Testis (tissue), 3 donors: ENCODE measurements around the gene UGT3A2. TPM values are rescaled to one million over a fixed set of nuclear protein-coding genes. Genes with fewer than 3 reads are reported as not detected.
"Not testable (repeated sequence)": the region's sequence is repeated elsewhere in the genome, so short reads cannot be mapped to it uniquely, and the experiment has no call there.

Source experiments
- DNase-seq: peaks from one replicate; pipeline ENCODE4 v3.0.0-alpha.2; 2019
- H3K27ac ChIP-seq, 2 donors: fragments of 200-600 bp; sonication (generic); one replicate each; pipeline ENCODE4 v1.5.1; 2019
- H3K27me3 ChIP-seq: fragments of 200-600 bp; sonication (generic); one replicate; pipeline ENCODE4 v1.5.1; 2019
- H3K36me3 ChIP-seq: fragments of 200-600 bp; sonication (generic); one replicate; pipeline ENCODE4 v1.5.1; 2017; ENCODE audit warnings: low read depth; ENCODE audit errors: missing control alignments
- H3K4me1 ChIP-seq: fragments of 200-600 bp; sonication (generic); one replicate; pipeline ENCODE4 v1.5.1; 2019
- H3K4me3 ChIP-seq, 2 donors: fragments of 200-600 bp; sonication (generic); one replicate each; pipeline ENCODE4 v1.5.1; 2017 to 2019
- H3K9me3 ChIP-seq: fragments of 200-600 bp; sonication (generic); one replicate; pipeline ENCODE4 v1.5.1; 2017
- CTCF ChIP-seq, 3 experiments: fragments of 450-650 bp in 2 of 3; fragments of 200-600 bp in 1 of 3; sonication (generic) in 1 of 3; IDR thresholded peaks; one replicate each; pipeline ENCODE4 v1.5.1; 2016 to 2019; ENCODE audit warnings: antibody characterized with exemption in 3 of 3, mild to moderate bottlenecking in 2 of 3, moderate library complexity in 1 of 3
- POLR2A ChIP-seq: fragments of 450-650 bp; IDR thresholded peaks from one replicate; pipeline ENCODE4 v1.6.1; 2017; ENCODE audit warnings: antibody characterized with exemption, mild to moderate bottlenecking, moderate library complexity
- WGBS, 2 donors: methylation state at CpG; one replicate each; pipeline ENCODE4 v1.1.5; 2018; 5-methylcytosine and 5-hydroxymethylcytosine counted together
- intact Hi-C: fragments of 100-400 bp; cut with DNase I; formaldehyde crosslinking; loops from one replicate; pipeline ENCODE4 v1.15.1; 2023; ENCODE audit warnings: low total_unique reads
- polyA plus RNA-seq: library from polyadenylated mRNA; stranded (reverse); fragments of 350-450 nt; fragmentation: Illumina TruSeq; extraction: RNeasy Lipid Tissue Mini Kit (QIAGEN cat#74804); gene quantifications from one replicate; pipeline ENCODE4 v1.2.3, GENCODE V29; 2014; ENCODE audit warnings: low read depth, low replicate concordance; ENCODE audit not compliant: insufficient read depth
- total RNA-seq, 2 donors: library from RNA; depleted of rRNA; stranded (reverse); fragments of >200 nt; gene quantifications; one replicate each; pipeline ENCODE4 v1.2.3, GENCODE V29; 2016

Gene UGT3A2
- total and polyA plus RNA-seq, 3 donors from 2014 or later = 6.9 to 14.9 (median 10.8) TPM

- intact Hi-C loops = no loop called here
- WGBS, 2 donors = 76 to 88% methylated on average over 7 to 8 of the region's 8 CpGs
- TF ChIP-seq POLR2A (no peak), CTCF (IDR thresholded peaks at IDR 0.05) (no peak)
- H3K27me3 ChIP-seq = no peaks in the 10 kb centered on the region
- H3K4me1 ChIP-seq = no peaks in the 10 kb centered on the region
- no peak overlapping the region for H3K27ac ChIP-seq
- H3K4me3 ChIP-seq = no peak overlapping the region
- H3K36me3 ChIP-seq = no peaks in the 10 kb centered on the region
- no peak for DNase-seq
- H3K9me3 ChIP-seq = no peaks in the 10 kb centered on the region
Measured at GRCh38 chr5:36027711-36028110, 39.0 kb downstream of the UGT3A2 start.

GRCh38 chr5:36026706-36027465 lies 39.8 kb downstream of the UGT3A2 start:
- intact Hi-C loops = no loop called here
- no peak for DNase-seq
- Histone ChIP-seq H3K9me3 (no peaks in the 10 kb centered on the region), H3K4me1 (no peaks in the 10 kb centered on the region), H3K36me3 (no peaks in the 10 kb centered on the region), H3K4me3 (no peak overlapping the region), H3K27ac (no peak overlapping the region), H3K27me3 (no peaks in the 10 kb centered on the region)
- WGBS, 2 donors = 66 to 68% methylated on average over 6 of the region's 6 CpGs
- no peak for TF ChIP-seq POLR2A

GRCh38 chr5:36022246-36022645 lies 44.4 kb downstream of the UGT3A2 start:
- H3K27ac ChIP-seq, H3K4me1 ChIP-seq, H3K27me3 ChIP-seq, H3K9me3 ChIP-seq, DNase-seq, intact Hi-C loops, H3K36me3 ChIP-seq, H3K4me3 ChIP-seq: not testable (repeated sequence)
- 67 to 71% methylated on average over 6 of the region's 6 CpGs for WGBS, 2 donors

- H3K4me3 ChIP-seq, H3K4me1 ChIP-seq, H3K9me3 ChIP-seq, H3K36me3 ChIP-seq, DNase-seq, H3K27ac ChIP-seq, H3K27me3 ChIP-seq, intact Hi-C loops: not testable (repeated sequence)
- WGBS, 2 donors = 90 to 92% methylated on average over 5 of the region's 5 CpGs
Measured at GRCh38 chr5:36019584-36019983, 47.1 kb downstream of the UGT3A2 start.

GRCh38 chr5:36017622-36018021 lies 49.1 kb downstream of the UGT3A2 start:
- H3K9me3 ChIP-seq = no peaks in the 10 kb centered on the region
- H3K36me3 ChIP-seq = no peaks in the 10 kb centered on the region
- intact Hi-C loops = no loop called here
- 65 to 70% methylated on average over 5 of the region's 5 CpGs for WGBS, 2 donors
- no peak overlapping the region for H3K4me3 ChIP-seq
- no peak for TF ChIP-seq POLR2A
- no peak for TF ChIP-seq CTCF (IDR thresholded peaks at IDR 0.05)
- no peaks in the 10 kb centered on the region for H3K4me1 ChIP-seq
- no peak for DNase-seq
- H3K27me3 ChIP-seq = no peaks in the 10 kb centered on the region
- no peak overlapping the region for H3K27ac ChIP-seq

GRCh38 chr5:36017004-36017403 lies 49.7 kb downstream of the UGT3A2 start:
- Histone ChIP-seq H3K4me1 (no peaks in the 10 kb centered on the region), H3K27me3 (no peaks in the 10 kb centered on the region), H3K36me3 (no peaks in the 10 kb centered on the region), H3K27ac (no peak overlapping the region), H3K4me3 (no peak overlapping the region), H3K9me3 (no peaks in the 10 kb centered on the region)
- intact Hi-C loops = no loop called here
- no peak for TF ChIP-seq CTCF (IDR thresholded peaks at IDR 0.05)
- TF ChIP-seq POLR2A = no peak
- DNase-seq = no peak
- 48 to 56% methylated on average over 1 of the region's 1 CpG for WGBS, 2 donors
